Kidney (tissue), 14 donors: Measurements from ENCODE around the gene NBAS. TPM values are rescaled to one million over a fixed set of nuclear protein-coding genes. Genes with fewer than 3 reads are reported as not detected.

Experiments used
- DNase-seq, 5 donors: peaks; one replicate each; pipeline ENCODE4 v3.0.0-alpha.2; 2013 to 2020
- FAIRE-seq: peaks from 2 replicates; lab custom pipeline; 2012; peaks lifted over from hg19 to GRCh38; lab: Jason Lieb, UNC
- H3K27ac ChIP-seq, 2 donors: one replicate each; pipeline ENCODE4 v1.7.0; 2013; ENCODE audit warnings: low read depth in 2 of 2, low read length in 2 of 2, inconsistent platforms in 1 of 2
- H3K27me3 ChIP-seq: one replicate; pipeline ENCODE4 v1.7.1; 2013; ENCODE audit warnings: low read length, inconsistent platforms; ENCODE audit not compliant: control insufficient read depth, insufficient read depth
- H3K36me3 ChIP-seq, 3 donors: one replicate each; pipeline versions ENCODE4 v1.7.0 to v1.7.1; 2013; ENCODE audit warnings: low read length in 3 of 3, control low read depth in 1 of 3, inconsistent platforms in 1 of 3; ENCODE audit not compliant: insufficient read depth in 3 of 3, control insufficient read depth in 2 of 3
- H3K4me1 ChIP-seq, 3 donors: one replicate each; pipeline versions ENCODE4 v1.7.0 to v1.7.1; 2013; ENCODE audit warnings: low read length in 3 of 3, inconsistent platforms in 1 of 3, low read depth in 1 of 3; ENCODE audit not compliant: control insufficient read depth in 2 of 3, insufficient read depth in 2 of 3
- H3K4me3 ChIP-seq, 3 donors: one replicate each; pipeline versions ENCODE4 v1.7.0 to v1.8.1; 2013; ENCODE audit warnings: low read length in 3 of 3, control low read depth in 1 of 3, inconsistent platforms in 1 of 3
- H3K9ac ChIP-seq, 3 donors: one replicate each; pipeline versions ENCODE4 v1.7.0 to v1.7.1; 2013; ENCODE audit warnings: low read length in 3 of 3, control low read depth in 1 of 3, inconsistent platforms in 1 of 3
- H3K9me3 ChIP-seq, 3 donors: one replicate each; pipeline versions ENCODE4 v1.7.0 to v1.7.1; 2013; ENCODE audit warnings: low read length in 3 of 3, control low read depth in 1 of 3, inconsistent platforms in 1 of 3; ENCODE audit not compliant: control insufficient read depth in 2 of 3, insufficient read depth in 1 of 3
- intact Hi-C: fragments of 100-400 bp; cut with DNase I; formaldehyde crosslinking; loops from one replicate; pipeline ENCODE4 v1.11.1; 2022
- polyA plus RNA-seq: library from polyadenylated mRNA; stranded (reverse); fragments of 350-450 nt; fragmentation: Illumina TruSeq; extraction: RNeasy Lipid Tissue Mini Kit (QIAGEN cat#74804); gene quantifications from one replicate; pipeline ENCODE4 v1.2.3, GENCODE V29; 2014; ENCODE audit warnings: low read depth, low replicate concordance; ENCODE audit not compliant: insufficient read depth
- total RNA-seq: library from RNA; stranded (reverse); fragmentation: NEBNext Ultra II Directional; extraction: Animal tissue kit (Norgen Biotek cat#: 25700); gene quantifications from one replicate; pipeline ENCODE4 v1.2.1, GENCODE V29; 2021
- TF ChIP-seq, protein P1 (sequence below): IDR thresholded peaks from 3 replicates; pipeline ENCODE4 v1.5.1; 2012; ENCODE audit warnings: mild to moderate bottlenecking, moderate library complexity, borderline replicate concordance; ENCODE audit not compliant: insufficient read depth; ENCODE audit errors: extremely low read depth
- donor health status: control.
- donor health status: control.
- donor health status: control.
- donor health status: control.
- donor health status: control.
- donor health status: DM: yes; HTN: yes; CAD: no.
- donor health status: Normal renal cell carcinoma (clear cell type).

Gene NBAS
- total and polyA plus RNA-seq, 2 donors from 2014 or later, result 40.8 to 44.2 TPM

DNA sequence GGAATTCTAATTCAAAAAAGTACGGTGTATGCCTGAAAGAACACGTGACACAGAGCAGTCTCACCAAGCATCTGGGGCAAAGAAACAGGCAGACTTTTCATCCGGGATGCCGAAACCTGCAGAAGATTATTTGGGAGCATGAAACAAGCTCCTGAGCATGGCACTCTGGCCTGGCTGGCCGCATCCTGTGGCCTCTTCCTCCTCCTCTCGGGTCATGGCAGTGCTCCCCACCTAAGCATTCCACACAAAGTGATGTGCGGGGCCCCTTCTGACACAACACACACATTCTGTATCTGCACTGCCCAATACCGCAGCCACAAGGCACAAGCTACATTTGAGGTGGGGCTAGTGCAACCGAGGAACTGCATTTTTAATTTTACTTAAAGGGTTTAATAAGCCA lies 380.8 kb downstream of the NBAS start:
- H3K27ac ChIP-seq, result no peak overlapping the region
- TF ChIP-seq, protein P1, sequence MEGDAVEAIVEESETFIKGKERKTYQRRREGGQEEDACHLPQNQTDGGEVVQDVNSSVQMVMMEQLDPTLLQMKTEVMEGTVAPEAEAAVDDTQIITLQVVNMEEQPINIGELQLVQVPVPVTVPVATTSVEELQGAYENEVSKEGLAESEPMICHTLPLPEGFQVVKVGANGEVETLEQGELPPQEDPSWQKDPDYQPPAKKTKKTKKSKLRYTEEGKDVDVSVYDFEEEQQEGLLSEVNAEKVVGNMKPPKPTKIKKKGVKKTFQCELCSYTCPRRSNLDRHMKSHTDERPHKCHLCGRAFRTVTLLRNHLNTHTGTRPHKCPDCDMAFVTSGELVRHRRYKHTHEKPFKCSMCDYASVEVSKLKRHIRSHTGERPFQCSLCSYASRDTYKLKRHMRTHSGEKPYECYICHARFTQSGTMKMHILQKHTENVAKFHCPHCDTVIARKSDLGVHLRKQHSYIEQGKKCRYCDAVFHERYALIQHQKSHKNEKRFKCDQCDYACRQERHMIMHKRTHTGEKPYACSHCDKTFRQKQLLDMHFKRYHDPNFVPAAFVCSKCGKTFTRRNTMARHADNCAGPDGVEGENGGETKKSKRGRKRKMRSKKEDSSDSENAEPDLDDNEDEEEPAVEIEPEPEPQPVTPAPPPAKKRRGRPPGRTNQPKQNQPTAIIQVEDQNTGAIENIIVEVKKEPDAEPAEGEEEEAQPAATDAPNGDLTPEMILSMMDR, result no peak
- peaks cover 0 to 5% (median 4%) of the 10 kb centered on the region in 3 donors for H3K36me3 ChIP-seq
- no peak overlapping the region for H3K4me3 ChIP-seq
- intact Hi-C loops, result no loop called here
- no peaks in the 10 kb centered on the region for H3K27me3 ChIP-seq
- no peak overlapping the region for H3K9ac ChIP-seq
- no peaks in the 10 kb centered on the region for H3K4me1 ChIP-seq
- FAIRE-seq (no peak), DNase-seq (no peak)
- H3K9me3 ChIP-seq, result no peaks in the 10 kb centered on the region

DNA sequence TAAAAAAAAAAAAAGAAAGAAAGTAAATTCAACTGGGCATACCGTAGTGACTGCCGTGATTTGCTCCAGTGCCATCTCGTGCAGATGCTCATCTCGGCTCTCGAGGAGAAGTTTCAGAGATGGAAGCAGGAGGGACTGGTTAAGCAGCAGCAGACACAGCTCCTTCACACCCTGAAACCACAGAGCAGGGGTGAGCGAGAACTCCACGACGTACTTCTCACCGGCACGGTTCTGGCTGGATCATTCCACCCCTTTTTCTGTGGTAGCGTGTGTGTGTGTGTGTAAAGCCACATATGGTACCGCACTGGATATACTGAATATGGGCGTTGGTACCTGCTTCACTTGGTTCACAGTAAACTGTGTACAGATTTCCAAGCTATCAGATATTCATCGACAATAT lies 382.2 kb downstream of the NBAS start:
- Histone ChIP-seq H3K4me3 (no peak overlapping the region), H3K9ac (no peak overlapping the region), H3K9me3 (no peaks in the 10 kb centered on the region), H3K36me3 (peaks cover 0 to 5% (median 0%) of the 10 kb centered on the region in 3 donors), H3K27ac (no peak overlapping the region), H3K4me1 (no peaks in the 10 kb centered on the region), H3K27me3 (no peaks in the 10 kb centered on the region)
- FAIRE-seq (no peak), DNase-seq (no peak)
- intact Hi-C loops, result no loop called here
- TF ChIP-seq, protein P1, result no peak

GRCh38 chr2:15177103-15177502 lies 384.0 kb downstream of the NBAS start:
- Histone ChIP-seq H3K27me3 (no peaks in the 10 kb centered on the region), H3K36me3 (peaks cover 0 to 5% (median 0%) of the 10 kb centered on the region in 3 donors), H3K27ac (no peak overlapping the region), H3K4me3 (no peak overlapping the region), H3K9me3 (no peaks in the 10 kb centered on the region), H3K4me1 (no peaks in the 10 kb centered on the region), H3K9ac (no peak overlapping the region)
- DNase-seq (no peak), FAIRE-seq (no peak)
- TF ChIP-seq, protein P1, result no peak
- intact Hi-C loops, result no loop called here

DNA sequence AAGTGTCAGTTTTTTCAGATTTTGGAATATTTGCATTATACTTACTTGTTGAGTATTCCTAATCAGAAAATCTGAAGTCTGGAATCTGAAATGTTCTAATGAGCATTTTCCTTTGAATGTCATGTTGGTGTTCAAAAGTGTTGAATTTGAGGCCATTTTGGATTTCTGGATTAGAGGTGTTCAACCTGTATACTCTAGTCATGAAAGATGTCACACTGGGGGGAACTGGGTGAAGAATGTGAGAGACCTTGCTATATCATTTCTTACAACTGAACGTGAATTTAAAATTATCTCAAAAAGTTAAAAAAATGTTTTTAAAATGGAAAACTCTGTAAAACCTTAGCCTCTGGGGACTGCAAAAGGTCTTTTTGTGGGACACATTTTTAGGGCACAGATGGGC lies 384.5 kb downstream of the NBAS start:
- no peak overlapping the region for H3K9ac ChIP-seq
- FAIRE-seq (no peak), DNase-seq (no peak)
- intact Hi-C loops, result no loop called here
- H3K36me3 ChIP-seq, result peaks cover 0 to 5% (median 0%) of the 10 kb centered on the region in 3 donors
- H3K27ac ChIP-seq, result no peak overlapping the region
- TF ChIP-seq, protein P1, result no peak
- H3K27me3 ChIP-seq, result no peaks in the 10 kb centered on the region
- H3K4me3 ChIP-seq, result no peak overlapping the region
- H3K4me1 ChIP-seq, result no peaks in the 10 kb centered on the region
- no peaks in the 10 kb centered on the region for H3K9me3 ChIP-seq
